Esophagus muscularis mucosa (tissue), 4 donors: ENCODE results near the gene MAGI1.
"Not testable (repeated sequence)": the region's sequence is repeated elsewhere in the genome, so short reads cannot be mapped to it uniquely, and the experiment has no call there.

Experiments
- EP300 ChIP-seq: sonication (generic); formaldehyde crosslinking; IDR thresholded peaks from one replicate; pipeline ENCODE4 v1.6.1; 2017; ENCODE audit warnings: antibody characterized with exemption
- POLR2A ChIP-seq: fragments of 450-650 bp; IDR thresholded peaks from one replicate; pipeline ENCODE4 v1.6.1; 2017; ENCODE audit warnings: antibody characterized with exemption, moderate library complexity, mild to moderate bottlenecking, low read depth
- POLR2AphosphoS5 ChIP-seq, 2 donors: sonication (generic); formaldehyde crosslinking; IDR thresholded peaks; one replicate each; pipeline ENCODE4 v1.6.1; 2017; ENCODE audit warnings: antibody characterized with exemption in 2 of 2
- TF ChIP-seq, protein P1 (sequence below), 3 experiments: fragments of 200-600 bp in 2 of 3; fragments of 450-650 bp in 1 of 3; sonication (generic) in 2 of 3; IDR thresholded peaks; one replicate each; pipeline ENCODE4 v1.5.1; 2017 to 2019; ENCODE audit warnings: antibody characterized with exemption in 3 of 3, mild to moderate bottlenecking in 2 of 3, moderate library complexity in 1 of 3

DNA sequence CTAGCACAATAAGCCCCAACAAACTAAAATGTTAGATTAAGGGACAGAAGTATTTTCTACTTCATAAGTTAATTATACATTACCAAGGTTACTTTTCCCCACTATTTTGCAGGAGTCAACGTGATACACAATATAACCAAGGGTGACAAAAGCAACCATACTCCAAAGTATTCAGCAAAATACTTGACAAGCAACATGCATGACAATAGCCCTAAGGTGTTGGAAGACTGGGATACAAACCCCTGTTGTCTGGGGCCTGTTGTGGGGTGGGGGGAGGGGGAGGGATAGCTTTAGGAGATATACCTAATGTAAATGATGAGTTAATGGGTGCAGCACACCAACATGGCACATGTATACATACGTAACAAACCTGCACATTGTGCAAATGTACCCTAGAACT is 147.2 kb downstream of the MAGI1 start:
- TF ChIP-seq POLR2A; EP300; POLR2AphosphoS5 (IDR thresholded peaks at IDR 0.05): not testable (repeated sequence)
- TF ChIP-seq, protein P1, sequence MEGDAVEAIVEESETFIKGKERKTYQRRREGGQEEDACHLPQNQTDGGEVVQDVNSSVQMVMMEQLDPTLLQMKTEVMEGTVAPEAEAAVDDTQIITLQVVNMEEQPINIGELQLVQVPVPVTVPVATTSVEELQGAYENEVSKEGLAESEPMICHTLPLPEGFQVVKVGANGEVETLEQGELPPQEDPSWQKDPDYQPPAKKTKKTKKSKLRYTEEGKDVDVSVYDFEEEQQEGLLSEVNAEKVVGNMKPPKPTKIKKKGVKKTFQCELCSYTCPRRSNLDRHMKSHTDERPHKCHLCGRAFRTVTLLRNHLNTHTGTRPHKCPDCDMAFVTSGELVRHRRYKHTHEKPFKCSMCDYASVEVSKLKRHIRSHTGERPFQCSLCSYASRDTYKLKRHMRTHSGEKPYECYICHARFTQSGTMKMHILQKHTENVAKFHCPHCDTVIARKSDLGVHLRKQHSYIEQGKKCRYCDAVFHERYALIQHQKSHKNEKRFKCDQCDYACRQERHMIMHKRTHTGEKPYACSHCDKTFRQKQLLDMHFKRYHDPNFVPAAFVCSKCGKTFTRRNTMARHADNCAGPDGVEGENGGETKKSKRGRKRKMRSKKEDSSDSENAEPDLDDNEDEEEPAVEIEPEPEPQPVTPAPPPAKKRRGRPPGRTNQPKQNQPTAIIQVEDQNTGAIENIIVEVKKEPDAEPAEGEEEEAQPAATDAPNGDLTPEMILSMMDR (IDR thresholded peaks at IDR 0.05): not testable (repeated sequence)
